ENCODE results near the gene ATP1A3.

DNA sequence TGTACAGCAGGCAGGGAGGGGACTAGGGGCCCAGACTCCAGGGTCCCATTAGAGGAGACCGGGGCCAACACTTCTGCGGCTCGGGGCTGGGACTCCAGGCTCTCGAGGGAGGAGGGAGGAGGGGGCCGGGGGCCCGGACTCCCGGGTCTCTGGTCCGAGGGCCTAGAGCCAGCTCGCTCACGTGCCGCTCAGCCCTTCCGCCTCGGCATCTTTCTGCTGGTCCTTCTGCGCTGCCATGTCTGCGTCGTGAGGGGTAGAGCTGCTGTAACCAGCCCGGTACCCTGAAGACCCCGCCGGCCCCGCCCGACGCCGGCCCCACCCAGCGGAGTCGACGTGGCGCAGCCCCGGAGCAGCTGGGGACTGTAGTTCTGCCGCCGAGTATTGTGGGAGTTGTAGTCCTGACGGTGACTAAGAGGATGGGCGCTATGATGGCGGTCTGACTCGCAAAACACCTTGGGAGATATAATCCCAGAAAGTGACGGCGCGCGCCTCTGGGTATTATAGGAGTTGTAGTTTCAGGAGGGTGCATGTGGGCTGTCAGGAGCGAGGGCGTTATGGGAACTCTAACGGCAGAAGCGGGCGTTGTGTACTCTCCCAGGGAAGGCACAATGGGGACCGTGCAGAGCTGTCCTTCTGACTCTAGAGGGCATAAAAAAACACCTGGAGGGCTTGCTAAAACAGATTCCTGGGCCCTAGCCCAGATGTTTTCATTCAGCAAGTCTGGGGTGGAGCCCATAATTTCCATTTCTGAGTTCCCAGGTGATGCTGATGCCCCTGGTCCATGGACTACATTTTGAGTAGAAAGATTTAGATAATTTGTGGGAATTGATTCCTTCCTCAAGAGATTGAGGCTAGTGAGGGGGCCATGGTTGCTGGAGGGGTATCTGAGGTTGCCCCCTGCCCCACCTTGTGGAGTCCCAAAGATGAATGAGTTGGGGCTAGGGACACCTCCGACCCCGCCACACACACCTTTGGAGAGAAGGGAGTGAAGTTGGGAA, 34.7 kb downstream of the ATP1A3 start, which contains the start of gene RABAC1:
- TF ChIP-seq, protein P1, sequence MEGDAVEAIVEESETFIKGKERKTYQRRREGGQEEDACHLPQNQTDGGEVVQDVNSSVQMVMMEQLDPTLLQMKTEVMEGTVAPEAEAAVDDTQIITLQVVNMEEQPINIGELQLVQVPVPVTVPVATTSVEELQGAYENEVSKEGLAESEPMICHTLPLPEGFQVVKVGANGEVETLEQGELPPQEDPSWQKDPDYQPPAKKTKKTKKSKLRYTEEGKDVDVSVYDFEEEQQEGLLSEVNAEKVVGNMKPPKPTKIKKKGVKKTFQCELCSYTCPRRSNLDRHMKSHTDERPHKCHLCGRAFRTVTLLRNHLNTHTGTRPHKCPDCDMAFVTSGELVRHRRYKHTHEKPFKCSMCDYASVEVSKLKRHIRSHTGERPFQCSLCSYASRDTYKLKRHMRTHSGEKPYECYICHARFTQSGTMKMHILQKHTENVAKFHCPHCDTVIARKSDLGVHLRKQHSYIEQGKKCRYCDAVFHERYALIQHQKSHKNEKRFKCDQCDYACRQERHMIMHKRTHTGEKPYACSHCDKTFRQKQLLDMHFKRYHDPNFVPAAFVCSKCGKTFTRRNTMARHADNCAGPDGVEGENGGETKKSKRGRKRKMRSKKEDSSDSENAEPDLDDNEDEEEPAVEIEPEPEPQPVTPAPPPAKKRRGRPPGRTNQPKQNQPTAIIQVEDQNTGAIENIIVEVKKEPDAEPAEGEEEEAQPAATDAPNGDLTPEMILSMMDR (IDR thresholded peaks at IDR 0.05 in 2 of 3, conservative IDR thresholded peaks at IDR 0.05 in 1 of 3; ENCODE audit: borderline replicate concordance in 1 of 3, insufficient read depth in 1 of 3, low read depth in 2 of 3, low read length in 2 of 3), result peak in 2 of 3 experiments; percentile 34 to 37; a peak in 2 of 6 replicates
- TF ChIP-seq POLR2A (IDR thresholded peaks at IDR 0.05; ENCODE audit: borderline replicate concordance, extremely low read depth, insufficient read depth, insufficient read length) (peak; percentile 37), EZH2phosphoT487 (IDR thresholded peaks at IDR 0.05; ENCODE audit: borderline replicate concordance) (no peak), CBX3 (IDR thresholded peaks at IDR 0.05; ENCODE audit: low read depth) (no peak), RAD21 (IDR thresholded peaks at IDR 0.05; ENCODE audit: low read depth) (no peak), EZH2 (IDR thresholded peaks at IDR 0.05) (no peak)
- TF ChIP-seq, protein P2, sequence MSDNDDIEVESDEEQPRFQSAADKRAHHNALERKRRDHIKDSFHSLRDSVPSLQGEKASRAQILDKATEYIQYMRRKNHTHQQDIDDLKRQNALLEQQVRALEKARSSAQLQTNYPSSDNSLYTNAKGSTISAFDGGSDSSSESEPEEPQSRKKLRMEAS (IDR thresholded peaks at IDR 0.05), result no peak
